Activated naive CD4-positive, alpha-beta T cell treated with anti-CD3 and anti-CD28 coated beads, Interleukin-2, amount 50 U/mL, for 24 hours (primary cell): ENCODE results near the gene MEIG1.
"Not testable (repeated sequence)": the region's sequence is repeated elsewhere in the genome, so short reads cannot be mapped to it uniquely, and the experiment has no call there.

ENCODE experiments used
- H3K27ac Mint-ChIP-seq: one replicate; pipeline ENCODE4 v1.8.0; 2021; ENCODE audit warnings: mild to moderate bottlenecking, mixed read lengths
- H3K27me3 Mint-ChIP-seq: one replicate; pipeline ENCODE4 v1.8.0; 2021; ENCODE audit warnings: mixed read lengths
- H3K36me3 Mint-ChIP-seq: one replicate; pipeline ENCODE4 v1.8.0; 2021; ENCODE audit warnings: mixed read lengths
- H3K4me1 Mint-ChIP-seq: one replicate; pipeline ENCODE4 v1.8.0; 2021; ENCODE audit warnings: mixed read lengths
- H3K4me3 Mint-ChIP-seq: one replicate; pipeline ENCODE4 v1.8.0; 2021; ENCODE audit warnings: mild to moderate bottlenecking, mixed read lengths
- H3K9me3 Mint-ChIP-seq: one replicate; pipeline ENCODE4 v1.8.0; 2021; ENCODE audit warnings: mixed read lengths

MEIG1 gene

DNA sequence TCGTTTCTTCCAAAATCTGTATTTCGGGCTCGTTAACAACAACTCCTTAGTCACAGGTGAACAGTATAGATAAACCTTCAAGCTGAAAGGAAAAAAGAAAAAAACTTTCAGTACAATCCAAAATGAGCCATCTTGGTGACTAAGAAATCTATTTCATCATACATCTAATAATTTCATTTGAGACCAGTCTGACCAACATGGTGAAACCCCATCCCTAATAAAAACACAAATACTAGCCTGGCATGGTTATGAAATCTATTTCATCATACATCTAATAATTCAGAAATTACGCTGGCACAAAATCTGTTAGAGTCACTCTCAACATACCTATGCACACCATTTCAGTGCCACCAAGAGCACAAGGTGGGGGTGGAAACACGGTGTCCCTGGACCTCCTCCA is 14.1 kb upstream of the MEIG1 start:
- H3K9me3 Mint-ChIP-seq = no peaks in the 10 kb centered on the region
- H3K27ac Mint-ChIP-seq = no peak overlapping the region
- H3K4me3 Mint-ChIP-seq = no peak overlapping the region
- peaks cover 10% of the 10 kb centered on the region for H3K36me3 Mint-ChIP-seq
- no peaks in the 10 kb centered on the region for H3K27me3 Mint-ChIP-seq
- H3K4me1 Mint-ChIP-seq = peaks cover 24% of the 10 kb centered on the region

DNA sequence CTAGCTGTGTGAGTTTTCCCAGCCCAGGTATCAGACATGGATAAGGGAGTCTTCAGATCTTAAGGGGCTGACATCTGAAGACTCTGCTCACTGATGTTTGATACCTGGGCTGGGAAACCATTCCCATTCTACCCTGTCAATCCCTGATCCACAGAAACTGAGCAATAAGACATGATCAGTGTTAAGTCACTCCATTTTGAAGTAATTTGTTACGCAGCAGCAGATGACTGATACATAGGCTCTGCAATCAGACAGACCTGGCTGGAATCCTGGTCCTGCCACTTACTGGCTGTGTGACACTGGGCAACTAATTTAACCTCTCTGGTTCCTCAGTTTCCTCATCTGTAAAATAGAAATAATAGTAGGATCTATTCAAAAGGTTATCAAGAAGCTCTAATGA is 11.9 kb upstream of the MEIG1 start:
- no peaks in the 10 kb centered on the region for H3K27me3 Mint-ChIP-seq
- H3K9me3 Mint-ChIP-seq = no peaks in the 10 kb centered on the region
- peaks cover 36% of the 10 kb centered on the region for H3K4me1 Mint-ChIP-seq
- peaks cover 12% of the 10 kb centered on the region for H3K36me3 Mint-ChIP-seq
- H3K4me3 Mint-ChIP-seq = no peak overlapping the region
- no peak overlapping the region for H3K27ac Mint-ChIP-seq

DNA sequence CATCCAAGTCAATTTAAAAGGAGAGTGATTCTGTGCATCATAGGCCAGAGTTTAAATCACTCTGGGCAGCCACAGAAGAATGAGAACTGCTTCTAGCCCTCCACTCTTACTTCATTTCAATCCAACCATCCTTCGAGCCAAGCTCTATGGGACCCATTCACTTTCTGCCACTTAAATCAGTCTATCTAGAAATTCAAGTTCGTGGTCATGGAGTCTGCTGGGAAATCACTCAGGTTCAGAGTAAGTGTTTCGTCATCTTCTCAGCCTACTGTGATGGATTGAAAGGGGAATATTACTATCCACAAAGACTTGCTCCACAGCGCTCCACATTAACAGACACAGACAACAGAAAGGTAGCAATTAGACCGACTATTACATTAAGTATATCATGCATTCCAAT is 9.9 kb upstream of the MEIG1 start:
- H3K27me3 Mint-ChIP-seq = no peaks in the 10 kb centered on the region
- H3K27ac Mint-ChIP-seq = peak overlapping the region; percentile 9
- peaks cover 36% of the 10 kb centered on the region for H3K4me1 Mint-ChIP-seq
- H3K4me3 Mint-ChIP-seq = no peak overlapping the region
- H3K36me3 Mint-ChIP-seq = peaks cover 10% of the 10 kb centered on the region
- H3K9me3 Mint-ChIP-seq = no peaks in the 10 kb centered on the region

GRCh38 chr10:14952851-14953423 is 6.3 kb upstream of the MEIG1 start:
- H3K36me3 Mint-ChIP-seq = peaks cover 5% of the 10 kb centered on the region
- H3K4me1 Mint-ChIP-seq = peaks cover 56% of the 10 kb centered on the region
- H3K9me3 Mint-ChIP-seq = no peaks in the 10 kb centered on the region
- no peaks in the 10 kb centered on the region for H3K27me3 Mint-ChIP-seq
- peak overlapping the region; percentile 88 for H3K4me3 Mint-ChIP-seq
- peak overlapping the region; percentile 96 for H3K27ac Mint-ChIP-seq

DNA sequence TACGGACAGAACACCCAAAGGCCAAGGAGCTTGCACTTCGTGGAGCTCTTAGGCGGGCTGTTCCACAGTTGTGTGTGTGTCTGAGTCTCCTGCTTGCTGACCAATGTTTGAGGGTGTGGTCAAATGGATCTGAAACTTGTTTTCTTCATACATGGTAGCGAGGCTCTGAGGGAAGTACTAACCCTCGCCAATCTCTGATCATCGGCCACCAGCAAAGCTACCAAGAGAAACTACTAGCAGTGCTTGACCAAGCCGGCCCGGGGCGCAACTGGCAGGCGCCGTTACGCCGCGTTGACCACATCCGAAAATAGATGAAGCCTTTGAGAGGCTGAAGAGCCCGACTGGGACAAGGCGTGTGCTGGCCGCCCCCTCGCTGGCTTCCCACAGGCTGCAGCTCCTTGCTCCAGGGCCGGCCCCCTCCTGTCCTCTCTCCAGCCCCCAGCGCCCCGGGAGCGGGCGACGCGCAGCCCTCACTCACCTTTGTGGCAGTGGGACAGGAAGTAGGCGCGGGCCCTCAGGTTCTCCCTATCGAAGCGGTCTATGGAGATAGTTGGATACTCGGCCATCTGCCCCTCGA is 5.7 kb upstream of the MEIG1 start:
- no peaks in the 10 kb centered on the region for H3K9me3 Mint-ChIP-seq
- H3K4me1 Mint-ChIP-seq = peaks cover 58% of the 10 kb centered on the region
- peak overlapping the region; percentile 88 for H3K4me3 Mint-ChIP-seq
- no peaks in the 10 kb centered on the region for H3K27me3 Mint-ChIP-seq
- peak overlapping the region; percentile 96 for H3K27ac Mint-ChIP-seq
- H3K36me3 Mint-ChIP-seq = peaks cover 5% of the 10 kb centered on the region

GRCh38 chr10:14954001-14954770 is 5.0 kb upstream of the MEIG1 start, which contains the start of gene DCLRE1C:
Gene DCLRE1C (minus strand): TSS chr10:14954096. CDS start chr10:14954010, 86 bp downstream.
- peaks cover 5% of the 10 kb centered on the region for H3K36me3 Mint-ChIP-seq
- H3K4me1 Mint-ChIP-seq = peaks cover 60% of the 10 kb centered on the region
- no peaks in the 10 kb centered on the region for H3K9me3 Mint-ChIP-seq
- H3K27ac Mint-ChIP-seq = peak within 1 kb of the TSS; percentile 96
- H3K4me3 Mint-ChIP-seq = peak within 1 kb of the TSS; percentile 88
- no peaks in the 10 kb centered on the region for H3K27me3 Mint-ChIP-seq

DNA sequence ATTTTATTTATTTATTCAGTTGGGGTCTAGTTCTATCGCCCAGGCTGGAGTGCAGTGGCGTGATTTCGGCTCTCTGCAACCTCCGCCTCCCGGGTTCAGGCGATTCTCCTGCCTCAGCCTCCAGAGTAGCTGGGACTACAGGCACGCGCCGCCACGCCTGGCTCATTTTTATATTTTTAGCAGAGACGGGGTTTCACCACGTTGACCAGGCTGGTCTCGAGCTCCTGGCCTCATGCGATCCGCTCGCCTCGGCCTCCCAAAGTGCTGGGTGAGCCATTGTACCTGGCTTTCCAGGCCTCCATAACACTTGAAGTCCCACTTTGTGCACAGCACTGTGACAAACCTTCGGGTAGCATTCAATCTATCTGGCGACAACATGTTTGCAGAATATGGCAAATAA is 4.3 kb upstream of the MEIG1 start:
- Mint-ChIP-seq H3K27ac (peak overlapping the region; percentile 96), H3K4me3 (peak overlapping the region; percentile 88), H3K36me3 (peaks cover 2% of the 10 kb centered on the region), H3K9me3 (no peaks in the 10 kb centered on the region), H3K27me3 (no peaks in the 10 kb centered on the region), H3K4me1 (peaks cover 57% of the 10 kb centered on the region)

DNA sequence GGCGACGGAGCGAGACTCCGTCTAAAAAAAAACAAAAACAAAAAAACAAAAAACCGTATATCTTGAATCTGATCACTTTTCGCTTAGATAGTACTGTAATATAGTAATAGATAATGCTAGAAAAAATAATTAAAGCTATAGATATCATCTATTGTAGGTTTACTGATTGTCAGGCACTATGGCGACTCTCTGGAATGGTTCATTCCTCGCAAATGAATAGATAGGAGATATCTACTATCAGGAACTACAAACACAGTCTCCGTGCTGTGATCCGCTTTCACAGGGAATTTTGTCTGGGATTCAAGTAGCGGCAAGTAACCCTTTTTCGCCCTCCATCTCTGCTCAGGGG is 342 bp upstream of the MEIG1 start:
- peak overlapping the region; percentile 93 for H3K27ac Mint-ChIP-seq
- peaks cover 36% of the 10 kb centered on the region for H3K4me1 Mint-ChIP-seq

GRCh38 chr10:14967897-14968296 is 8.7 kb downstream of the MEIG1 start:
- Mint-ChIP-seq H3K4me1 (no peaks in the 10 kb centered on the region), H3K4me3 (no peak overlapping the region), H3K36me3 (no peaks in the 10 kb centered on the region), H3K27me3 (no peaks in the 10 kb centered on the region), H3K27ac (no peak overlapping the region), H3K9me3 (no peaks in the 10 kb centered on the region)

More for the DNA sequence above, 342 bp upstream of the MEIG1 start:
- Mint-ChIP-seq H3K9me3 (no peaks in the 10 kb centered on the region), H3K36me3 (no peaks in the 10 kb centered on the region), H3K4me3 (peak overlapping the region; percentile 96), H3K27me3 (no peaks in the 10 kb centered on the region)

DNA sequence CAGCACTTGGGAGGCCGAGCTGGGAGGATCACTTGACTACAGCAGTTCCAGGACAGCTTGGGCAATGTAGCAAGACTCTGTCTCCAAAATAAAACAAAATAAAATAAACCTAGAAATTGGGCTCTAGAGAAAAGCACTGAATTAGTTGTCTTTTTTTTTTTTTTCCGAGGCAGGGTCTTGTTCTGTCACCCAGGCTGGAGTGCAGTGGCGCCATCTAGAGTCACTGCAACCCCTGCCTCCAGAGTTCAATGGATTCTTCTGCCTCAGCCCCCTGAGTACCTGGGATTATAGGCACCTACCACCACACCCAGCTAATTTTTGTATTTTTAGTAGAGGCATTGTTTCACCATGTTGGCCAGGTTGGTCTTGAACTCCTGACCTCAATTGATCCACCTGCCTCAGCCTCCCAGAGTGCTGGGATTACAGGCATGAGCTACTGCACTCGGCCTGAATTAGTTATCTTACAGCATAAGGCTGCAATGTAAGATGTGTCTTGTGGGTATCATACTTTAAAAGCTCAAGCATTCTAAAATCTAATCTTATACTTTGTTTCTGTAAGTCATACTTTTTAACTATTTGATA is 12.8 kb downstream of the MEIG1 start:
- Mint-ChIP-seq H3K9me3 (no peaks in the 10 kb centered on the region), H3K36me3 (no peaks in the 10 kb centered on the region), H3K27ac (no peak overlapping the region), H3K27me3 (peaks cover 16% of the 10 kb centered on the region), H3K4me1 (no peaks in the 10 kb centered on the region), H3K4me3 (no peak overlapping the region)

- H3K27me3 Mint-ChIP-seq = peaks cover 16% of the 10 kb centered on the region
- not testable (repeated sequence) for H3K4me1 Mint-ChIP-seq, H3K4me3 Mint-ChIP-seq, H3K27ac Mint-ChIP-seq, H3K9me3 Mint-ChIP-seq, H3K36me3 Mint-ChIP-seq
Measured at GRCh38 chr10:14974153-14974998, 15.2 kb downstream of the MEIG1 start.

GRCh38 chr10:14975672-14976273 is 16.6 kb downstream of the MEIG1 start:
- H3K27ac Mint-ChIP-seq = no peak overlapping the region
- no peak overlapping the region for H3K4me3 Mint-ChIP-seq
- H3K36me3 Mint-ChIP-seq = no peaks in the 10 kb centered on the region
- peaks cover 16% of the 10 kb centered on the region for H3K27me3 Mint-ChIP-seq
- H3K4me1 Mint-ChIP-seq = no peaks in the 10 kb centered on the region
- H3K9me3 Mint-ChIP-seq = no peaks in the 10 kb centered on the region

GRCh38 chr10:14982744-14983143 is 23.6 kb downstream of the MEIG1 start:
- Mint-ChIP-seq H3K27me3 (no peaks in the 10 kb centered on the region), H3K36me3 (no peaks in the 10 kb centered on the region), H3K4me1 (no peaks in the 10 kb centered on the region), H3K27ac (no peak overlapping the region), H3K9me3 (no peaks in the 10 kb centered on the region), H3K4me3 (no peak overlapping the region)

DNA sequence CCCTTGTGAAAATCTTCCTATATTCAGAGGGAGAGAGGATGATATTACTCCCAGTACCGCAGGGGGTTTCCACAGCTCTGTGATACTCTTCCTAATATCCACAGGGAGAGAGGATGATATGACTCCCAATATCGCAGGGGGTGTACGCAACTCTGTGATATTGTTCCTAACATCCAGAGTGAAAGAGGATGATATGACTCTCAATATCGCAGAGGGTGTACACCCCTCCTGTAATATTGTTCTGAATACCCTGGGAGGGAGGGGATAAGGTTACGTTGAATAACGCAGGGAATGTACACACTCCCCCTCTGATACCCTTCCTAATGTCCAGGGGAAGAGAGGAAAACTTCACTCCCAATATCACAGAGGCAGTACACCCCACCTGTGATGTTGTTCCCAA is 30.4 kb downstream of the MEIG1 start:
- H3K4me3 Mint-ChIP-seq, H3K36me3 Mint-ChIP-seq, H3K9me3 Mint-ChIP-seq, H3K27ac Mint-ChIP-seq, H3K4me1 Mint-ChIP-seq, H3K27me3 Mint-ChIP-seq: not testable (repeated sequence)

DNA sequence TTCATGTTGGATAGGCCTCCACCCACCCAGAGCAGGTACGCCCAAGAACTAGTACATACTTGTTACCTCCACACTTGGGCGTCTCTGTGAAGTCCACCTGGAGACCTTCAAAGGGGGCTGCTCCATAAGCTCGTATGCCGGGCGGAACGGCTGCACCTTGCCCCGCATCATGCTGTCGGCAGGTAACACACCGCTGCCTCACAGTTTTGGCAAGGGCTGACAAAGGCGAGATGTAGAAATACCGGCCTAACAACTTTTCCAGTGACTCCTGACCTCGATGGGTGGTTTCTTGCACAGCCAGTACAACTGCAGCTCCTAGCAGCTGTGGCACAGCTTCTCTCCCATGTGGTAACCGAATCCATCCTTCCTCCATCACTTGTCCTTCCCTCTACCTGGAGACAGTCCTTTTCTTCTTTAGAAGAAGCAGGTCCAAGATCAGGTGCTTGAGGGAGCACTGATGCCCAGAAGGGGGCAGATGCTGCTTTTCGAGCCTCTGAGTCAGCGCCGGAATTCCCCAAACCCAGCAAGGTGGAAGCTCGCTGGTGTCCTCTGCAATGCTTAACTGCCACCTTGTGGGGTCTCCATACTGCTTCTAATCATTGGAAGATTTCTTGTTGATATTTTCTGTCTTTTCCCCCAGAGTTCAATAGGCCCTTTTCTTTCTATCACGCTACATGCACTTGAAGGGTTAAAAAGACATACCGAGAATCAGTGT is 32.0 kb downstream of the MEIG1 start:
- not testable (repeated sequence) for H3K9me3 Mint-ChIP-seq, H3K4me3 Mint-ChIP-seq

More for the DNA sequence above, 32.0 kb downstream of the MEIG1 start:
- H3K4me1 Mint-ChIP-seq, H3K27ac Mint-ChIP-seq, H3K27me3 Mint-ChIP-seq, H3K36me3 Mint-ChIP-seq: not testable (repeated sequence)
